HCEC 1CT (cell line): ENCODE measurements around the gene METTL6.

Experiments
- DNase-seq: peaks from one replicate; pipeline ENCODE4 v3.0.0-alpha.2; 2017

The METTL6 gene

DNA sequence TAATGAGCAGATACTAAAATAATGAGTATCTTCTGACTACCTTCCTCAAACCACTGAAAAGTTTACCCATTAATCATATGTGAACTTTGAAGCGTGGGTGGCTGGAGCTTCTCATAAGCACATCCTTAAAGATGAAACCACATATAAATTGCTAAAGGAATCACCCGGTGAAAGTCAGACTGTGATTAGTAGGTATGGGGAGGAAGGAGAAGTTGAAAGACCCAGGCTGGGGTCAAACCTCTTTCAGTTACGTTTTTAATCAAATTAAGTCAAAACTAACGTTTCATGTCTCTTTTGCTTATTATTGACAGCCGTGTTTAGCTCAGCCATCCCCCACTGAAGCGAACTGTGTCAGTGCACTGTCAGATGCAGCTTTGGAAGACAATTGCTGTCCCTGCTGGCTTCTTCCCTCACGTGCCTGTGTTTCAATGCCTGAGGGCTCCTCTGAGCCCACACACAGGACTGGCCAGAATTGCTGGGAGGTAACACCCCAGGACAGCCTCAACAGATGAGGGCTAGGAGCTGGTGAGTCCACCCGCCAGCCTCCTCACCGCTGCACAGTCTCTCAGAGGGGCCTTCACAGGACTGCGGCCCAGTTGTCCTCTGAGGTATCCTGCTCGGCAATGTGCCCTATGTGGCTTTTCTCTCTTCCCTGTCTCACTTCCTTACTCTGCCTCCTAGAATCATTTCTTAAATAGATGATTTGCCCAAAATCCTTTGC, 65.7 kb downstream of the METTL6 start:
- DNase-seq, result peak; percentile 44

DNA sequence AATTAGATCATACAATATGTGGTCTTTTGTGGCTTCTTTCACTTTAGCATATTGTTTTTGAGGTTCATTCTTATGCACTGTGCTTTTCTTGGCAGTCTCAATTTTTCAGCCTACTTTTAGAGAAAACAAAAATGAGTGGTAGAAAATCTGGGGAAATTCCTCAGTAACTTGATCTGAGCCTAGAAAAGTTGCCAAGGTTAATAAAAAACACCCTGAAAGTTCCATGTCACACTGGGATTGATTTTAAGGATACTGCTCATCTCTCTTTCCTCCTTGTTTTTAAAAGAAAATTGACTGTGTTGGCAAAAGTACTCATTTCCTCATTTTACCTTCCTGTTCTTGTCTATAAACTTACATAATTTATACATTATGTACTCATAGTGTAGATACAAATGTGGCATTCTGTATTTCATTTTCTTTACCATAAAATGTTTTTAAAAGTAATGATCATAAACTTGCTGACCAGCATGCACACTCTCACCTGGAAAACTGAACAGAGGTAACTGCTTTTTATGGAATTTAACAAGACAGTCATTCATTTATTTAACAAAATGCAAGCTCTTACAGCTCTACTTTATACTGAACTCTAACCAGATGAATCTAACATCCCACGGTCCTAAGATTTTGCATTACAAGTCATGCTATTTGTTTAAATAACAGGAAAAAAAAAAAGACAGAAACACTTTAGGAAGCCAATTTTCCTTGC, 66.4 kb downstream of the METTL6 start:
- DNase-seq, result peak; percentile 24
